Astrocyte (in vitro differentiated cells and primary cell): ENCODE measurements around the gene NFIA.

Experiments
- EZH2 ChIP-seq: IDR thresholded peaks from 2 replicates; pipeline ENCODE4 v1.6.1; 2012; ENCODE audit warnings: mild to moderate bottlenecking, low read length, inconsistent platforms; ENCODE audit not compliant: insufficient read depth
- TF ChIP-seq, protein P1 (sequence below): IDR thresholded peaks from 2 replicates; pipeline ENCODE4 v1.5.1; 2011; ENCODE audit warnings: low read depth, mild to moderate bottlenecking, inconsistent platforms, low read length, moderate library complexity; ENCODE audit not compliant: insufficient read depth

GRCh38 chr1:61181067-61182038 lies 99.0 kb downstream of the NFIA start:
- TF ChIP-seq, protein P1, sequence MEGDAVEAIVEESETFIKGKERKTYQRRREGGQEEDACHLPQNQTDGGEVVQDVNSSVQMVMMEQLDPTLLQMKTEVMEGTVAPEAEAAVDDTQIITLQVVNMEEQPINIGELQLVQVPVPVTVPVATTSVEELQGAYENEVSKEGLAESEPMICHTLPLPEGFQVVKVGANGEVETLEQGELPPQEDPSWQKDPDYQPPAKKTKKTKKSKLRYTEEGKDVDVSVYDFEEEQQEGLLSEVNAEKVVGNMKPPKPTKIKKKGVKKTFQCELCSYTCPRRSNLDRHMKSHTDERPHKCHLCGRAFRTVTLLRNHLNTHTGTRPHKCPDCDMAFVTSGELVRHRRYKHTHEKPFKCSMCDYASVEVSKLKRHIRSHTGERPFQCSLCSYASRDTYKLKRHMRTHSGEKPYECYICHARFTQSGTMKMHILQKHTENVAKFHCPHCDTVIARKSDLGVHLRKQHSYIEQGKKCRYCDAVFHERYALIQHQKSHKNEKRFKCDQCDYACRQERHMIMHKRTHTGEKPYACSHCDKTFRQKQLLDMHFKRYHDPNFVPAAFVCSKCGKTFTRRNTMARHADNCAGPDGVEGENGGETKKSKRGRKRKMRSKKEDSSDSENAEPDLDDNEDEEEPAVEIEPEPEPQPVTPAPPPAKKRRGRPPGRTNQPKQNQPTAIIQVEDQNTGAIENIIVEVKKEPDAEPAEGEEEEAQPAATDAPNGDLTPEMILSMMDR = no peak
- no peak for TF ChIP-seq EZH2
